A549 (cell line): Measurements from ENCODE around the gene NUMB. TPM values are rescaled to one million over a fixed set of nuclear protein-coding genes. Genes with fewer than 3 reads are reported as not detected.
A peak's percentile ranks its signal among the peaks of the same experiment; 100 is the strongest.

ENCODE experiments used
- ATAC-seq, 2 experiments: fragments of 200-7000 bp in 1 of 2; fragments of >200 bp in 1 of 2; cut with Nextera tagmentation in 1 of 2; cut with Tn5 transposase in 1 of 2; 3 replicates each; pipeline versions ENCODE4 v1.8.0 to v1.9.1; 2018 to 2020; ENCODE audit warnings: mild to moderate bottlenecking in 1 of 2, moderate library complexity in 1 of 2
- CTCF ChIA-PET: fragments of 300-600 bp; sonication (Branson Sonifier 250); formaldehyde crosslinking; extraction: SDS; loops from one replicate; lab custom pipeline; 2021; ENCODE audit warnings: antibody characterized with exemption, inconsistent platforms; lab: Yijun Ruan, JAX
- POLR2A ChIA-PET: fragments of 350-600 bp; formaldehyde crosslinking; extraction: SDS; loops from one replicate; lab custom pipeline; 2021; ENCODE audit warnings: antibody characterized with exemption, inconsistent platforms; lab: Yijun Ruan, JAX
- DNase-seq, 2 experiments: peaks; one replicate each; pipeline versions ENCODE4 v3.0.0 to v3.0.0-alpha.2; 2011 to 2016; ENCODE audit warnings: low read depth in 1 of 2, low spot score in 1 of 2
- FAIRE-seq: peaks from 2 replicates; lab custom pipeline; 2011; peaks lifted over from hg19 to GRCh38; lab: Jason Lieb, UNC
- H3K27ac ChIP-seq, 2 experiments: fragments of >200 bp; sonication (Bioruptor Twin); formaldehyde crosslinking; 3 replicates each; pipeline ENCODE4 v1.5.1; 2016 to 2017
- H3K4me1 ChIP-seq: fragments of >200 bp; sonication (Bioruptor Twin); formaldehyde crosslinking; 3 replicates; pipeline ENCODE4 v1.6.1; 2016
- H3K4me2 ChIP-seq: fragments of >200 bp; sonication (Bioruptor Twin); formaldehyde crosslinking; 3 replicates; pipeline ENCODE4 v1.6.1; 2016
- H3K4me3 ChIP-seq: fragments of >200 bp; sonication (Bioruptor Twin); formaldehyde crosslinking; 3 replicates; pipeline ENCODE4 v1.5.1; 2016
- H3K9me3 ChIP-seq: fragments of >200 bp; sonication (Bioruptor Twin); formaldehyde crosslinking; 3 replicates; pipeline ENCODE4 v1.6.1; 2016
- CHD2 ChIP-seq: fragments of 150-350 bp; IDR thresholded peaks from 2 replicates; pipeline ENCODE4 v1.6.1; 2014; ENCODE audit warnings: low read length; ENCODE audit not compliant: partially characterized antibody
- CHD4 ChIP-seq: fragments of 200-600 bp; sonication (generic); IDR thresholded peaks from 2 replicates; pipeline ENCODE4 v1.6.1; 2016; ENCODE audit warnings: antibody characterized with exemption, mild to moderate bottlenecking, borderline replicate concordance
- EP300 ChIP-seq, 2 experiments: fragments of >200 bp; sonication (Bioruptor Twin); formaldehyde crosslinking; IDR thresholded peaks; 2 replicates in 1 of 2; 3 replicates in 1 of 2; pipeline ENCODE4 v1.6.1; 2016 to 2017
- FOXS1 ChIP-seq: fragments of 250-450 bp; sonication (Bioruptor Pico); IDR thresholded peaks from 2 replicates; pipeline ENCODE4 v1.5.0; 2020; ENCODE audit warnings: mild to moderate bottlenecking, moderate library complexity
- GATA3 ChIP-seq: IDR thresholded peaks from 2 replicates; pipeline ENCODE4 v1.6.1; 2012; ENCODE audit warnings: borderline replicate concordance
- HDAC2 ChIP-seq: fragments of 200-600 bp; sonication (generic); IDR thresholded peaks from 2 replicates; pipeline ENCODE4 v1.6.1; 2016
- HEYL ChIP-seq: fragments of 250-450 bp; sonication (Bioruptor Pico); IDR thresholded peaks from 2 replicates; pipeline ENCODE4 v1.8.0; 2021; ENCODE audit warnings: mild to moderate bottlenecking, moderate library complexity
- HOXB5 ChIP-seq: fragments of 250-450 bp; sonication (Bioruptor Pico); IDR thresholded peaks from 2 replicates; pipeline ENCODE4 v1.5.0; 2020; ENCODE audit warnings: mild to moderate bottlenecking, moderate library complexity
- JUN ChIP-seq, 2 experiments: fragments of >200 bp; sonication (Bioruptor Twin); formaldehyde crosslinking; IDR thresholded peaks; 2 replicates in 1 of 2; 3 replicates in 1 of 2; pipeline ENCODE4 v1.6.1; 2016 to 2017
- JUNB ChIP-seq: fragments of >200 bp; sonication (Bioruptor Twin); formaldehyde crosslinking; IDR thresholded peaks from 2 replicates; pipeline ENCODE4 v1.6.1; 2016
- KDM1A ChIP-seq: fragments of 200-600 bp; sonication (generic); IDR thresholded peaks from 2 replicates; pipeline ENCODE4 v1.6.1; 2016; ENCODE audit warnings: low read depth, mild to moderate bottlenecking
- MAFK ChIP-seq: fragments of 450-650 bp; IDR thresholded peaks from 2 replicates; pipeline ENCODE4 v1.6.1; 2014; ENCODE audit not compliant: partially characterized antibody
- MAZ ChIP-seq: fragments of 150-350 bp; IDR thresholded peaks from 2 replicates; pipeline ENCODE4 v1.6.1; 2014; ENCODE audit warnings: antibody characterized with exemption, low read depth, low read length, borderline replicate concordance
- MYC ChIP-seq: IDR thresholded peaks from 2 replicates; pipeline ENCODE4 v1.6.1; 2012; ENCODE audit warnings: mild to moderate bottlenecking, inconsistent platforms, low read length, improper control_type of control experiment, borderline replicate concordance
- POLR2A ChIP-seq: IDR thresholded peaks from 2 replicates; pipeline ENCODE4 v1.6.1; 2012; ENCODE audit warnings: mild to moderate bottlenecking, low read length
- POLR2AphosphoS2 ChIP-seq: conservative IDR thresholded peaks from 2 replicates; pipeline ENCODE4 v1.6.1; 2012; ENCODE audit warnings: low read length, improper control_type of control experiment, inconsistent platforms
- RFX5 ChIP-seq: fragments of 450-650 bp; IDR thresholded peaks from 2 replicates; pipeline ENCODE4 v1.7.1; 2014; ENCODE audit warnings: antibody characterized with exemption, mild to moderate bottlenecking, moderate library complexity
- RNF2 ChIP-seq: fragments of 200-600 bp; sonication (generic); IDR thresholded peaks from 2 replicates; pipeline ENCODE4 v1.6.1; 2016; ENCODE audit warnings: low read depth, mild to moderate bottlenecking, antibody characterized with exemption, moderate library complexity, borderline replicate concordance
- SMC3 ChIP-seq: fragments of >200 bp; sonication (Bioruptor Twin); formaldehyde crosslinking; IDR thresholded peaks from 3 replicates; pipeline ENCODE4 v1.6.1; 2018; ENCODE audit warnings: inconsistent platforms
- TFCP2L1 ChIP-seq: fragments of 250-450 bp; sonication (Bioruptor Pico); IDR thresholded peaks from 2 replicates; pipeline ENCODE4 v1.5.0; 2021; ENCODE audit warnings: mild to moderate bottlenecking
- ZC3H11A ChIP-seq: fragments of 450-650 bp; IDR thresholded peaks from 2 replicates; pipeline ENCODE4 v1.6.1; 2014; ENCODE audit warnings: antibody characterized with exemption, mild to moderate bottlenecking
- ZFP36 ChIP-seq: fragments of 450-650 bp; IDR thresholded peaks from 2 replicates; pipeline ENCODE4 v1.6.1; 2014; ENCODE audit warnings: borderline replicate concordance; ENCODE audit not compliant: partially characterized antibody
- WGBS: methylation state at CpG from one replicate; pipeline ENCODE4 v1.1.6; 2017; ENCODE audit errors: missing lambda C conversion rate; 5-methylcytosine and 5-hydroxymethylcytosine counted together
- polyA plus RNA-seq, 4 experiments: library from polyadenylated mRNA; depleted of rRNA in 3 of 4; stranded (reverse); fragments of >200 nt; fragmentation: RNase III in 1 of 4; extraction: RNeasy Plus Mini Kit Qiagen cat#74134 plus additional on column Dnase treatment in 1 of 4; gene quantifications; 2 replicates in 3 of 4; 3 replicates in 1 of 4; pipeline ENCODE4 v1.2.3, GENCODE V29; 2011 to 2017
- TF ChIP-seq, protein P1 (sequence below): fragments of 450-650 bp; IDR thresholded peaks from 2 replicates; pipeline ENCODE4 v1.6.1; 2014; ENCODE audit warnings: antibody characterized with exemption
- TF ChIP-seq, protein P2 (sequence below): IDR thresholded peaks from 2 replicates; pipeline ENCODE4 v1.6.1; 2012
- TF ChIP-seq, protein P3 (sequence below): fragments of 150-350 bp; IDR thresholded peaks from 2 replicates; pipeline ENCODE4 v1.6.1; 2014; ENCODE audit warnings: low read depth, mild to moderate bottlenecking, low read length
- TF ChIP-seq, protein P4 (sequence below): fragments of 250-450 bp; sonication (Bioruptor Pico); IDR thresholded peaks from 2 replicates; pipeline ENCODE4 v1.5.0; 2020; ENCODE audit warnings: low read depth, mild to moderate bottlenecking, moderate library complexity

The NUMB gene
- polyA plus RNA-seq, 2 of the 4 experiments (the other 2 are of a cell fraction), result 40.8 to 151 TPM

DNA sequence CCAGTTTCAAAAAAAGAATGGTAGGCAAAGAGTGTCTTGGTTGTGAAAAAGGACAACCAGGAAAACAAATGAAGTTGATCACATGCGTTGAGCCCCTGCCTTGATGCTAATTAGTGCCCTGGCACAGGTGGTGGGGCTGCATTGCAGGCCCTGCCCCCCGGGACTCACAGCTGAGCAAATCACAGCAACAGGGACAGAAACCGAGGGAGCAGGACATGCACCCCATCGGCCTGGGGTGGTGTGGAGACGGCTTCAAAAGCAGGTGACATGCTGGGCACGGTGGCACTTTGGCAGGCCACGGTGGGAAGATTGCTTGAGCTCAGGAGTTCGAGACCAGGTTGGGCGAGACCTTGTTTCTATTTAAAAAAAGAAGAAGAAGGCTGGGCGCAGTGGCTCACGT, 222.2 kb downstream of the NUMB start:
- DNase-seq (no peak), FAIRE-seq (no peak), ATAC-seq (no peak)
- TF ChIP-seq MYC (no peak), KDM1A (no peak), EP300 (IDR thresholded peaks at IDR 0.05) (no peak), ZFP36 (no peak), TFCP2L1 (CRISPR knock-in tag) (no peak), JUNB (no peak), HOXB5 (no peak), MAZ (no peak), ZC3H11A (no peak), RNF2 (no peak), MAFK (no peak)
- TF ChIP-seq, protein P1, sequence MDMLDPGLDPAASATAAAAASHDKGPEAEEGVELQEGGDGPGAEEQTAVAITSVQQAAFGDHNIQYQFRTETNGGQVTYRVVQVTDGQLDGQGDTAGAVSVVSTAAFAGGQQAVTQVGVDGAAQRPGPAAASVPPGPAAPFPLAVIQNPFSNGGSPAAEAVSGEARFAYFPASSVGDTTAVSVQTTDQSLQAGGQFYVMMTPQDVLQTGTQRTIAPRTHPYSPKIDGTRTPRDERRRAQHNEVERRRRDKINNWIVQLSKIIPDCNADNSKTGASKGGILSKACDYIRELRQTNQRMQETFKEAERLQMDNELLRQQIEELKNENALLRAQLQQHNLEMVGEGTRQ, result no peak
- Histone ChIP-seq H3K4me1 (peaks cover 45% of the 10 kb centered on the region), H3K4me3 (no peak overlapping the region), H3K4me2 (peak overlapping the region; percentile 46; the same call in 2 of the 3 replicates), H3K9me3 (no peaks in the 10 kb centered on the region), H3K27ac (peak overlapping the region in 1 of 2 experiments; percentile 62; a peak in 4 of 6 replicates)
- POLR2A ChIA-PET, result no interaction called here
- CTCF ChIA-PET, result interaction anchor here (0.6 to 1.1 kb wide), 4 partner anchors 30 to 63 kb away, joined by 3 read pairs; no protein-coding TSS in a partner anchor
- WGBS, result 88% methylated on average over 11 of the region's 11 CpGs

DNA sequence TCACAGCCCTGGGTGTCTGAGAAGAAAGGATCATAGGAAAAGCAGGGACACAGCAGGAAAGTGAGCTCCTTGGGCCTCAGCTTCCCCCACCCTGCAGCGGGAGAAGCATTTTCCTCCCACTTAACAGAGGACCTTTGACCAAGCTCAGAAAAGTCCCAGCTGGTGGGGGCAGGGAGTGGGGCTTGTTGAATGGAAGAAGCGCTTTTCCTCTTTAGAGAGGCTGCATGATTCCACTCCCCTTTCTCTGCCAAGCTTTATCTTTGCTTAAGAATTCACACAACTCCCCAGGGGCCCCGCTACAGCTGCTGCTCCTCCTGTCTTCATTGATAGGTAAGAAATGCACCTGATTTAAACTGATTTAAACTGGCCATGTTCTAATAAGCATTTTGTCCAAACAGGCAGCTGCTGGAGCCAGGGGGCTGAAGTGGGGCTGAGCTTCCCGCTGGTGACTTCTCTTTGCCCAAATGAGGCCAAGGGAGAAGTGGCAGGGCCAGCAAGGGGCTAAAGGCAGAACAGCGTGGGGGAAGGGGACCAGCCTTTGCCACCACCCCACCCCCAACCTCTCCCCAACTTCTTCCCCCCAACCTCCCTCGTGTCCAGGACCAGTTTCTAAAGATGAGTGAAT, 222.7 kb downstream of the NUMB start:
- peaks cover 45% of the 10 kb centered on the region for H3K4me1 ChIP-seq
- H3K9me3 ChIP-seq, result no peaks in the 10 kb centered on the region
- H3K4me3 ChIP-seq, result no peak overlapping the region
- no peak for TF ChIP-seq CHD4
- no peak for TF ChIP-seq SMC3
- TF ChIP-seq, protein P2, sequence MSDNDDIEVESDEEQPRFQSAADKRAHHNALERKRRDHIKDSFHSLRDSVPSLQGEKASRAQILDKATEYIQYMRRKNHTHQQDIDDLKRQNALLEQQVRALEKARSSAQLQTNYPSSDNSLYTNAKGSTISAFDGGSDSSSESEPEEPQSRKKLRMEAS, result no peak
- no peak for TF ChIP-seq JUN (IDR thresholded peaks at IDR 0.05)
- no peak for TF ChIP-seq HEYL
- no peak for TF ChIP-seq MAFK
- TF ChIP-seq FOXS1 (CRISPR knock-in tag), result no peak
- TF ChIP-seq POLR2AphosphoS2, result no peak
- no peak for TF ChIP-seq MYC
- TF ChIP-seq RFX5, result no peak
- no peak for TF ChIP-seq POLR2A
- no peak for TF ChIP-seq HDAC2
- TF ChIP-seq GATA3, result no peak
- no peak for TF ChIP-seq CHD2
- TF ChIP-seq, protein P3, sequence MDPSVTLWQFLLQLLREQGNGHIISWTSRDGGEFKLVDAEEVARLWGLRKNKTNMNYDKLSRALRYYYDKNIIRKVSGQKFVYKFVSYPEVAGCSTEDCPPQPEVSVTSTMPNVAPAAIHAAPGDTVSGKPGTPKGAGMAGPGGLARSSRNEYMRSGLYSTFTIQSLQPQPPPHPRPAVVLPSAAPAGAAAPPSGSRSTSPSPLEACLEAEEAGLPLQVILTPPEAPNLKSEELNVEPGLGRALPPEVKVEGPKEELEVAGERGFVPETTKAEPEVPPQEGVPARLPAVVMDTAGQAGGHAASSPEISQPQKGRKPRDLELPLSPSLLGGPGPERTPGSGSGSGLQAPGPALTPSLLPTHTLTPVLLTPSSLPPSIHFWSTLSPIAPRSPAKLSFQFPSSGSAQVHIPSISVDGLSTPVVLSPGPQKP, result no peak
- TF ChIP-seq, protein P4, sequence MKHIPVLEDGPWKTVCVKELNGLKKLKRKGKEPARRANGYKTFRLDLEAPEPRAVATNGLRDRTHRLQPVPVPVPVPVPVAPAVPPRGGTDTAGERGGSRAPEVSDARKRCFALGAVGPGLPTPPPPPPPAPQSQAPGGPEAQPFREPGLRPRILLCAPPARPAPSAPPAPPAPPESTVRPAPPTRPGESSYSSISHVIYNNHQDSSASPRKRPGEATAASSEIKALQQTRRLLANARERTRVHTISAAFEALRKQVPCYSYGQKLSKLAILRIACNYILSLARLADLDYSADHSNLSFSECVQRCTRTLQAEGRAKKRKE (CRISPR knock-in tag), result no peak
- TF ChIP-seq RNF2, result no peak
- no peak for TF ChIP-seq ZFP36
- TF ChIP-seq ZC3H11A, result no peak
- WGBS, result 60% methylated on average over 6 of the region's 6 CpGs
- peak overlapping the region; percentile 9 to 62; a peak in 4 of 6 replicates for H3K27ac ChIP-seq
- ATAC-seq (no peak), DNase-seq (no peak), FAIRE-seq (no peak)
- H3K4me2 ChIP-seq, result peak overlapping the region; percentile 46
- ChIA-PET CTCF (interaction anchor here (0.9 to 1.1 kb wide), 3 partner anchors 30 to 62 kb away, joined by 3 read pairs; no protein-coding TSS in a partner anchor), POLR2A (no interaction called here)
